MCF 10A (cell line): ENCODE data around the gene CRELD2. TPM values are rescaled to one million over a fixed set of nuclear protein-coding genes. Genes with fewer than 3 reads are reported as not detected.
A peak's percentile ranks its signal among the peaks of the same experiment; 100 is the strongest.

Experiments used
- BruUV-seq: library from RNA; stranded (reverse); fragments of 400-500 nt; replicated peaks from 2 replicates; lab custom pipeline; 2021; lab: Mats Ljungman, UMichigan
- CTCF ChIA-PET: fragments of 300-600 bp; sonication (Branson Sonifier 250); formaldehyde crosslinking; extraction: SDS; loops from one replicate; lab custom pipeline; 2021; ENCODE audit warnings: antibody characterized with exemption, inconsistent platforms; lab: Yijun Ruan, JAX
- POLR2A ChIA-PET: fragments of 300-600, 350-650 bp; sonication (Branson Sonifier 250); formaldehyde crosslinking; extraction: SDS; loops from one replicate; lab custom pipeline; 2020; ENCODE audit warnings: antibody characterized with exemption, inconsistent platforms; lab: Yijun Ruan, JAX
- DNase-seq: peaks from one replicate; pipeline ENCODE4 v3.0.0-alpha.2; 2018; ENCODE audit not compliant: unreplicated experiment
- H3K27ac Mint-ChIP-seq: one replicate; pipeline ENCODE4 v1.8.0; 2022; ENCODE audit warnings: mild to moderate bottlenecking, low read depth, mixed read lengths; ENCODE audit not compliant: unreplicated experiment
- H3K27me3 Mint-ChIP-seq: one replicate; pipeline ENCODE4 v1.8.0; 2022; ENCODE audit warnings: mixed read lengths; ENCODE audit not compliant: insufficient read depth, unreplicated experiment
- H3K36me3 Mint-ChIP-seq: one replicate; pipeline ENCODE4 v1.8.0; 2022; ENCODE audit warnings: mild to moderate bottlenecking, moderate library complexity, mixed read lengths; ENCODE audit not compliant: insufficient read depth, unreplicated experiment
- H3K4me1 Mint-ChIP-seq: one replicate; pipeline ENCODE4 v1.8.0; 2022; ENCODE audit warnings: mixed read lengths; ENCODE audit not compliant: insufficient read depth, unreplicated experiment
- H3K4me3 Mint-ChIP-seq: one replicate; pipeline ENCODE4 v1.8.0; 2022; ENCODE audit warnings: mild to moderate bottlenecking, moderate library complexity, mixed read lengths; ENCODE audit not compliant: unreplicated experiment
- H3K9me3 Mint-ChIP-seq: one replicate; pipeline ENCODE4 v1.8.0; 2022; ENCODE audit warnings: mixed read lengths; ENCODE audit not compliant: unreplicated experiment
- CTCF ChIP-seq: fragments of 200-600 bp; IDR thresholded peaks from one replicate; pipeline ENCODE4 v1.8.0; 2022; ENCODE audit warnings: antibody characterized with exemption, mild to moderate bottlenecking; ENCODE audit not compliant: unreplicated experiment
- intact Hi-C: fragments of 100-400 bp; cut with micrococcal nuclease; formaldehyde crosslinking; loops from 2 replicates; pipeline ENCODE4 v1.14.1; 2022
- total RNA-seq: library from RNA; stranded (reverse); gene quantifications from 2 replicates; pipeline ENCODE4 v1.2.3, GENCODE V29; 2022

CRELD2 gene
- total RNA-seq, 1 experiment from 2014 or later: 70.7 TPM

GRCh38 chr22:49900441-49901230 lies 17.8 kb upstream of the CRELD2 start:
- Mint-ChIP-seq H3K4me1 (no peaks in the 10 kb centered on the region), H3K27me3 (no peaks in the 10 kb centered on the region), H3K27ac (no peak overlapping the region), H3K36me3 (peaks cover 59% of the 10 kb centered on the region), H3K4me3 (no peak overlapping the region), H3K9me3 (no peaks in the 10 kb centered on the region)
- intact Hi-C loops: no loop called here
- no peak for TF ChIP-seq CTCF
- CTCF ChIA-PET: no interaction called here
- no peak for DNase-seq
- no TSS peak for BruUV-seq
- POLR2A ChIA-PET: no interaction called here

- DNase-seq: no peak
- Mint-ChIP-seq H3K4me1 (no peaks in the 10 kb centered on the region), H3K27ac (no peak overlapping the region), H3K4me3 (no peak overlapping the region), H3K27me3 (no peaks in the 10 kb centered on the region), H3K9me3 (no peaks in the 10 kb centered on the region), H3K36me3 (peaks cover 54% of the 10 kb centered on the region)
- intact Hi-C loops: no loop called here
- ChIA-PET POLR2A (no interaction called here), CTCF (no interaction called here)
- no peak for TF ChIP-seq CTCF
- no TSS peak for BruUV-seq
These were observed 17.0 kb upstream of the CRELD2 start for GRCh38 chr22:49901457-49901856.

- no peaks in the 10 kb centered on the region for H3K27me3 Mint-ChIP-seq
- no peaks in the 10 kb centered on the region for H3K9me3 Mint-ChIP-seq
- POLR2A ChIA-PET: interaction anchor here (0.5 to 0.7 kb wide), 3 partner anchors 10 to 652 kb away, joined by 3 read pairs; no protein-coding TSS in a partner anchor
- H3K27ac Mint-ChIP-seq: no peak overlapping the region
- no peak overlapping the region for H3K4me3 Mint-ChIP-seq
- intact Hi-C loops: no loop called here
- TF ChIP-seq CTCF: no peak
- H3K36me3 Mint-ChIP-seq: peaks cover 52% of the 10 kb centered on the region
- H3K4me1 Mint-ChIP-seq: no peaks in the 10 kb centered on the region
- CTCF ChIA-PET: interaction anchor here (0.6 kb wide), 1 partner anchor 259 kb away, joined by 3 read pairs; no protein-coding TSS in a partner anchor
- no peak for DNase-seq
- TSS peak; percentile 34 for BruUV-seq
These were observed 15.0 kb upstream of the CRELD2 start for GRCh38 chr22:49903322-49904039.

GRCh38 chr22:49904040-49904369 lies 14.4 kb upstream of the CRELD2 start:
- DNase-seq: no peak
- no peaks in the 10 kb centered on the region for H3K9me3 Mint-ChIP-seq
- POLR2A ChIA-PET: interaction anchor here (0.6 to 0.7 kb wide), 2 partner anchors 10 to 13 kb away, joined by 3 read pairs; no protein-coding TSS in a partner anchor
- H3K36me3 Mint-ChIP-seq: peaks cover 53% of the 10 kb centered on the region
- H3K27me3 Mint-ChIP-seq: no peaks in the 10 kb centered on the region
- H3K27ac Mint-ChIP-seq: no peak overlapping the region
- intact Hi-C loops: no loop called here
- BruUV-seq: no TSS peak
- CTCF ChIA-PET: interaction anchor here (0.6 kb wide), 1 partner anchor 259 kb away, joined by 3 read pairs; no protein-coding TSS in a partner anchor
- H3K4me3 Mint-ChIP-seq: no peak overlapping the region
- no peak for TF ChIP-seq CTCF
- H3K4me1 Mint-ChIP-seq: no peaks in the 10 kb centered on the region
